Neutrophil (primary cell): ENCODE results near the gene SLC45A3.

ENCODE experiments used
- H3K27ac ChIP-seq: fragments of 200-600 bp; sonication (generic); 2 replicates; pipeline ENCODE4 v1.5.1; 2016; ENCODE audit warnings: mild to moderate bottlenecking, moderate library complexity
- H3K27me3 ChIP-seq: fragments of 200-600 bp; sonication (generic); 2 replicates; pipeline ENCODE4 v1.6.0; 2016; ENCODE audit warnings: mild to moderate bottlenecking
- H3K36me3 ChIP-seq: fragments of 200-600 bp; sonication (generic); 2 replicates; pipeline ENCODE4 v1.5.1; 2017
- H3K4me1 ChIP-seq, 2 experiments: fragments of 200-600 bp in 1 of 2; sonication (generic) in 1 of 2; 1 replicate in 1 of 2; 2 replicates in 1 of 2; pipeline versions ENCODE4 v1.5.1 to v1.6.1; 2013 to 2016; ENCODE audit warnings: low read depth in 1 of 2, low read length in 1 of 2, mild to moderate bottlenecking in 1 of 2, moderate library complexity in 1 of 2; ENCODE audit not compliant: control insufficient read depth in 1 of 2, insufficient read depth in 1 of 2
- H3K4me3 ChIP-seq, 2 experiments: fragments of 200-600 bp in 1 of 2; sonication (generic) in 1 of 2; 1 replicate in 1 of 2; 2 replicates in 1 of 2; pipeline ENCODE4 v1.5.1; 2013 to 2016; ENCODE audit warnings: low read depth in 1 of 2, low read length in 1 of 2, mild to moderate bottlenecking in 1 of 2, moderate library complexity in 1 of 2
- H3K9me3 ChIP-seq: fragments of 200-600 bp; sonication (generic); 2 replicates; pipeline ENCODE4 v1.5.1; 2016
- TF ChIP-seq, protein P1 (sequence below): fragments of 200-600 bp; sonication (generic); IDR thresholded peaks from 2 replicates; pipeline ENCODE4 v1.5.1; 2016; ENCODE audit warnings: antibody characterized with exemption

The SLC45A3 gene

DNA sequence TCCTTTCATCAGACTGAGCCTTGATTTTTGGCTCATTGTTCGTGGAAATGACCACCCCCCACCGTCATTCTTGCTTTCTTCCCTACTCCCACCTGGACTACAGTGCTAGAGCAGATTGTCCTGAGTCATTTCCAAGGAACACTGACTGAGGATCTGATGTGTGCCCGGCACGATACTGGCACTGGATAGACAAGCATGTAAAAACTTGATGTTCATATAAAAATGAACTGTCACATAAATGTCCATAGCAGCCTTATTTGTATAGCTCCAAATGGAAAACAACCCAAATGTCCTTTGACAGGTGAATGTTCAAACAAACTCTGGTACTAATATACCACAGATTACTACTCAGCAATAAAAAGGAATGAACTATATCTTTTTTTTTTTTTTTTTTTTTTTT lies 18.6 kb upstream of the SLC45A3 start:
- TF ChIP-seq, protein P1, sequence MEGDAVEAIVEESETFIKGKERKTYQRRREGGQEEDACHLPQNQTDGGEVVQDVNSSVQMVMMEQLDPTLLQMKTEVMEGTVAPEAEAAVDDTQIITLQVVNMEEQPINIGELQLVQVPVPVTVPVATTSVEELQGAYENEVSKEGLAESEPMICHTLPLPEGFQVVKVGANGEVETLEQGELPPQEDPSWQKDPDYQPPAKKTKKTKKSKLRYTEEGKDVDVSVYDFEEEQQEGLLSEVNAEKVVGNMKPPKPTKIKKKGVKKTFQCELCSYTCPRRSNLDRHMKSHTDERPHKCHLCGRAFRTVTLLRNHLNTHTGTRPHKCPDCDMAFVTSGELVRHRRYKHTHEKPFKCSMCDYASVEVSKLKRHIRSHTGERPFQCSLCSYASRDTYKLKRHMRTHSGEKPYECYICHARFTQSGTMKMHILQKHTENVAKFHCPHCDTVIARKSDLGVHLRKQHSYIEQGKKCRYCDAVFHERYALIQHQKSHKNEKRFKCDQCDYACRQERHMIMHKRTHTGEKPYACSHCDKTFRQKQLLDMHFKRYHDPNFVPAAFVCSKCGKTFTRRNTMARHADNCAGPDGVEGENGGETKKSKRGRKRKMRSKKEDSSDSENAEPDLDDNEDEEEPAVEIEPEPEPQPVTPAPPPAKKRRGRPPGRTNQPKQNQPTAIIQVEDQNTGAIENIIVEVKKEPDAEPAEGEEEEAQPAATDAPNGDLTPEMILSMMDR, result no peak
- Histone ChIP-seq H3K4me1 (no peaks in the 10 kb centered on the region), H3K36me3 (no peaks in the 10 kb centered on the region), H3K27me3 (peaks cover 36% of the 10 kb centered on the region), H3K27ac (no peak overlapping the region), H3K4me3 (no peak overlapping the region), H3K9me3 (no peaks in the 10 kb centered on the region)

DNA sequence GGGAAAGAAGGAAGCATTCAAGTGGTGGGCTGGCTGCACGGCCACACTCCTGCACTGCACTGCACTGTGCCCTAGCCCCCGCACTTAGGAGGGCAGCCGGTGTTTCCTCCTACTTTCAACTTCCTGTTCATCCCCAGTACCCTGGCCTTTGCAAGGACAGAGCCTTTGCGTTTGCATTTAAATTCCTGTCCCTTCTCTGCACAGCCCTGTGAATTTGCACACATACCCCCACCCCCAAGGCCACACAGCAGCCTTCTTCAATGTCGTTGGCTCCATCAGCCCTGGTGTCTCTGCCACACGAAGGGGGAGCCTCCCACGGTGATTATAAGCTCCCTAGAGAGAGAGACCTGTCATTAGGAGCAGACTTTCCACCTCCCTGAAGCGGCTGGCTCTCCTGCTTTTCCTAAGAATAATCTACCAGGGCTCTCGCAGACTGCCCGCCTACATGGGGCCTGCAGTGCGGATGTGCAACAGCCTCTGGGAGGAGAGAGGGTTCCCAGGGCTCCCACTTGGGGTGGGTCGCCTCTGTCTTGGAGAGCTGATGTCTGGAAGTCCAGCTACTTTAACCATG lies 13.2 kb upstream of the SLC45A3 start:
- no peaks in the 10 kb centered on the region for H3K9me3 ChIP-seq
- peaks cover 56% of the 10 kb centered on the region for H3K27me3 ChIP-seq
- TF ChIP-seq, protein P1, result no peak
- no peak overlapping the region for H3K4me3 ChIP-seq
- no peaks in the 10 kb centered on the region for H3K36me3 ChIP-seq
- no peak overlapping the region for H3K27ac ChIP-seq
- no peaks in the 10 kb centered on the region for H3K4me1 ChIP-seq

DNA sequence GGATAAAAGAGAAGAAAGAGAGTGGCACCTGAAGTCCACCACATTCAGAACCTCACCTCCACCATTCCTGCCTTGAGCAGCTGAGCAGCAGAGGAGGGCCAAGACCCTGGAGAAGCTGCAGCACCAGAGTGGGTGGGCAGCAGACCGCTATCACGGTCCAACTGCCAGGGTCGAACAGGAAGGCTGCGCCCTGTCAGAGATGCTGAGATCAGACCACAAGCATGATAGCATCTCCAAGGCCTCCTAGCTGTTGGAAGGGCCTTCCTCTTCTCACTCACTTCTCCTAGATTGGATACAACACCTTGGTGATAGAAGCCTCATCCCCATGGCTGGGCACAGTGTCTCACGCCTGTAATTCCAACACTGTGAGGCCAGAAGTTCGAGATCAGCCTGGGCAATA lies 12.1 kb upstream of the SLC45A3 start:
- no peaks in the 10 kb centered on the region for H3K36me3 ChIP-seq
- no peaks in the 10 kb centered on the region for H3K9me3 ChIP-seq
- no peaks in the 10 kb centered on the region for H3K4me1 ChIP-seq
- no peak overlapping the region for H3K27ac ChIP-seq
- no peak overlapping the region for H3K4me3 ChIP-seq
- TF ChIP-seq, protein P1, result no peak
- H3K27me3 ChIP-seq, result peaks cover 62% of the 10 kb centered on the region

DNA sequence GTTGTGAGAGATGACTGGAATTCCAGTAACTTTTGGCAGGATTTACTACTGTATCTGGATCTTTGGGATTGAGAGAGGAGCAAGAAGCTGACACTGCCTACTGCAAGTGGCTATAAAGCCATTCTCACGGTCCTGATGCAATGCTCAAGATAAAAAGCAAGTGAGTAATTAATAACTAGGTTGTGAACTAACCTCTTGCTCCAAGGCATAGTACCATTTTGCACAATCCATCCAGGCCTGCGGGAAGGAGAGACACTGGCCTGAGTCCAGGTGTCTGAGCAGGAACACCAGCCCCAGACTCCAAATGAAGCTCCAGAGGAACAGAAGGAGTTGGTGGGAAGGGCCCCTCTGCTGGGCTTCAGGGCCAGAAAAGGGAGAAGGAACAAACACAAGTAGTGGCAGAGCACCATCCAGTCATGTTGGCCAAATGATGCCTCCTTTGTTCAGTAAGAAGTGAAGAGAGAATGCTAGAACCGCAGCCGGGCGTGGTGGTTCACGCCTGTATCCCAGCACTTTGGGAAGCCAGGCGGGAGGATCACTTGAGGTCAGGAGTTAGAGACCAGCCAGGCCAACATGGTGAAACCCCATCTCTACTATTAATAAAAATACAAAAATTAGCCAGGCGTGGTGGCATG lies 9.9 kb upstream of the SLC45A3 start:
- H3K36me3 ChIP-seq, result no peaks in the 10 kb centered on the region
- no peaks in the 10 kb centered on the region for H3K9me3 ChIP-seq
- peaks cover 43% of the 10 kb centered on the region for H3K27me3 ChIP-seq
- no peaks in the 10 kb centered on the region for H3K4me1 ChIP-seq
- no peak overlapping the region for H3K27ac ChIP-seq
- no peak overlapping the region for H3K4me3 ChIP-seq
- TF ChIP-seq, protein P1, result no peak

DNA sequence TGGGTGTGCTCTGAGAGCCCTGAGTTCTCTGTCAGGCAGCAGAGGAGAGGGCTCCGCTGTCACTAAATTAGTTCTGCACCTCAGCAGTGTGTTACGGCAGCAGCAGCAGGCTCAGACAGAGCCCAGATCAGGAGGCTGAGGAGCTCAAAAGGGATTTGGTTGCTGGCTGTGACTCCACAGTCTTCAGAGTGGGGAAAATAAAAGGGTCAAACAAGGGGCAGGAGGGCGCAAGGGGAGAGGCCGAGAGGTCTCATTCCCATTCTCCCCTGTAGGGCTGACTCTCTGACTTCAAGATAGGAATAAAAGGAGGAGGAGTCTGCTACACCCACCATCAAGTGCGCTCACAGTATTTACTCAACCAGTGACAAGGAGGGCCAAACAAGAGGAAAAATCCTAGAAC lies 9.2 kb upstream of the SLC45A3 start:
- peaks cover 37% of the 10 kb centered on the region for H3K27me3 ChIP-seq
- no peak overlapping the region for H3K27ac ChIP-seq
- TF ChIP-seq, protein P1, result no peak
- H3K4me3 ChIP-seq, result no peak overlapping the region
- no peaks in the 10 kb centered on the region for H3K4me1 ChIP-seq
- H3K36me3 ChIP-seq, result no peaks in the 10 kb centered on the region
- H3K9me3 ChIP-seq, result no peaks in the 10 kb centered on the region
